EL (cell line): Measurements from ENCODE around the gene PPP1R26.
A peak's percentile ranks its signal among the peaks of the same experiment; 100 is the strongest.
"Not testable (repeated sequence)": the region's sequence is repeated elsewhere in the genome, so short reads cannot be mapped to it uniquely, and the experiment has no call there.

Experiments used
- DNase-seq: peaks from one replicate; pipeline ENCODE4 v3.0.0-alpha.2; 2016

PPP1R26 gene

GRCh38 chr9:135505406-135506187 lies 26.0 kb downstream of the PPP1R26 start:
- DNase-seq = no peak

GRCh38 chr9:135506327-135507103 lies 26.9 kb downstream of the PPP1R26 start:
- peak; percentile 13 for DNase-seq

- no peak for DNase-seq
These were observed 27.8 kb downstream of the PPP1R26 start for GRCh38 chr9:135507104-135508035.

GRCh38 chr9:135508211-135508820 lies 28.7 kb downstream of the PPP1R26 start:
- no peak for DNase-seq

GRCh38 chr9:135509458-135509857 lies 29.9 kb downstream of the PPP1R26 start:
- DNase-seq = no peak

GRCh38 chr9:135512241-135512603 lies 32.6 kb downstream of the PPP1R26 start:
- no peak for DNase-seq

- DNase-seq = no peak
These were observed 33.3 kb downstream of the PPP1R26 start for GRCh38 chr9:135512904-135513303.

GRCh38 chr9:135513351-135513846 lies 33.8 kb downstream of the PPP1R26 start:
- DNase-seq = no peak

GRCh38 chr9:135513906-135514305 lies 34.3 kb downstream of the PPP1R26 start:
- DNase-seq = not testable (repeated sequence)

GRCh38 chr9:135514342-135515082 lies 34.9 kb downstream of the PPP1R26 start:
- no peak for DNase-seq

GRCh38 chr9:135515083-135515951 lies 35.7 kb downstream of the PPP1R26 start:
- DNase-seq = no peak

GRCh38 chr9:135516132-135516860 lies 36.7 kb downstream of the PPP1R26 start:
- DNase-seq = no peak

- no peak for DNase-seq
These were observed 37.8 kb downstream of the PPP1R26 start for GRCh38 chr9:135517407-135517822.

- no peak for DNase-seq
These were observed 39.8 kb downstream of the PPP1R26 start for GRCh38 chr9:135519179-135519971.

GRCh38 chr9:135520916-135521607 lies 41.5 kb downstream of the PPP1R26 start, which contains the start of gene LCN1:
Gene LCN1 (plus strand): TSS chr9:135521440. CDS start chr9:135521498, 58 bp downstream.
- no peak for DNase-seq

- DNase-seq = no peak
These were observed 42.1 kb downstream of the PPP1R26 start for GRCh38 chr9:135521608-135522095.

- no peak for DNase-seq
These were observed 42.7 kb downstream of the PPP1R26 start for GRCh38 chr9:135522137-135522877.
